Skeletal muscle satellite cell (primary cell): Measurements from ENCODE around the gene NLRC5.
A peak's percentile ranks its signal among the peaks of the same experiment; 100 is the strongest.

ENCODE experiments used
- H3K27me3 ChIP-seq: 2 replicates; pipeline ENCODE4 v1.7.0; 2013; ENCODE audit warnings: low read length; ENCODE audit not compliant: control insufficient read depth, insufficient read depth
- H3K36me3 ChIP-seq: 2 replicates; pipeline ENCODE4 v1.7.0; 2013; ENCODE audit warnings: mild to moderate bottlenecking, control low read depth, low read length; ENCODE audit not compliant: insufficient read depth
- H3K4me1 ChIP-seq: 2 replicates; pipeline ENCODE4 v1.7.0; 2013; ENCODE audit warnings: low read length; ENCODE audit not compliant: control insufficient read depth, insufficient read depth
- H3K4me2 ChIP-seq: 2 replicates; pipeline ENCODE4 v1.7.0; 2013; ENCODE audit warnings: mild to moderate bottlenecking, low read length
- H3K4me3 ChIP-seq: 2 replicates; pipeline ENCODE4 v1.7.0; 2013; ENCODE audit warnings: low read length
- H3K9ac ChIP-seq: 2 replicates; pipeline ENCODE4 v1.7.0; 2013; ENCODE audit warnings: mild to moderate bottlenecking, low read depth, low read length, moderate library complexity
- H3K9me3 ChIP-seq: replicated peaks from 2 replicates; pipeline ENCODE4 v1.7.0; 2013; ENCODE audit warnings: mild to moderate bottlenecking, control low read depth, low read length

NLRC5 gene

GRCh38 chr16:57032346-57032745 is 43.0 kb downstream of the NLRC5 start:
- no peak overlapping the region for H3K4me3 ChIP-seq
- H3K9ac ChIP-seq, result no peak overlapping the region
- H3K4me2 ChIP-seq, result no peak overlapping the region
- peaks cover 20% of the 10 kb centered on the region for H3K4me1 ChIP-seq
- H3K9me3 ChIP-seq, result no peaks in the 10 kb centered on the region
- H3K36me3 ChIP-seq, result peaks cover 9% of the 10 kb centered on the region
- no peaks in the 10 kb centered on the region for H3K27me3 ChIP-seq

- Histone ChIP-seq H3K36me3 (peaks cover 9% of the 10 kb centered on the region), H3K4me2 (no peak overlapping the region), H3K4me3 (no peak overlapping the region), H3K9ac (no peak overlapping the region), H3K27me3 (no peaks in the 10 kb centered on the region), H3K9me3 (no peaks in the 10 kb centered on the region), H3K4me1 (peaks cover 25% of the 10 kb centered on the region)
Observed at GRCh38 chr16:57032931-57033330, 43.6 kb downstream of the NLRC5 start.

- H3K9ac ChIP-seq, result no peak overlapping the region
- no peak overlapping the region for H3K4me2 ChIP-seq
- H3K4me3 ChIP-seq, result no peak overlapping the region
- peaks cover 22% of the 10 kb centered on the region for H3K36me3 ChIP-seq
- H3K27me3 ChIP-seq, result no peaks in the 10 kb centered on the region
- H3K9me3 ChIP-seq, result no peaks in the 10 kb centered on the region
- peaks cover 31% of the 10 kb centered on the region for H3K4me1 ChIP-seq
Observed at GRCh38 chr16:57036315-57036714, 47.0 kb downstream of the NLRC5 start.

GRCh38 chr16:57036945-57037344 is 47.6 kb downstream of the NLRC5 start:
- no peak overlapping the region for H3K4me3 ChIP-seq
- H3K9me3 ChIP-seq, result no peaks in the 10 kb centered on the region
- no peak overlapping the region for H3K4me2 ChIP-seq
- no peak overlapping the region for H3K9ac ChIP-seq
- peaks cover 31% of the 10 kb centered on the region for H3K4me1 ChIP-seq
- no peaks in the 10 kb centered on the region for H3K27me3 ChIP-seq
- H3K36me3 ChIP-seq, result peaks cover 23% of the 10 kb centered on the region

- Histone ChIP-seq H3K4me2 (no peak overlapping the region), H3K36me3 (peaks cover 23% of the 10 kb centered on the region), H3K9me3 (no peaks in the 10 kb centered on the region), H3K27me3 (no peaks in the 10 kb centered on the region), H3K4me3 (no peak overlapping the region), H3K9ac (no peak overlapping the region), H3K4me1 (peaks cover 31% of the 10 kb centered on the region)
Observed at GRCh38 chr16:57038166-57038565, 48.8 kb downstream of the NLRC5 start.

GRCh38 chr16:57039148-57039812 is 49.9 kb downstream of the NLRC5 start:
- Histone ChIP-seq H3K27me3 (no peaks in the 10 kb centered on the region), H3K4me1 (peaks cover 31% of the 10 kb centered on the region), H3K4me3 (no peak overlapping the region), H3K36me3 (peaks cover 29% of the 10 kb centered on the region), H3K4me2 (no peak overlapping the region), H3K9me3 (no peaks in the 10 kb centered on the region), H3K9ac (no peak overlapping the region)

- H3K27me3 ChIP-seq, result no peaks in the 10 kb centered on the region
- peaks cover 20% of the 10 kb centered on the region for H3K36me3 ChIP-seq
- no peaks in the 10 kb centered on the region for H3K9me3 ChIP-seq
- no peak overlapping the region for H3K9ac ChIP-seq
- H3K4me2 ChIP-seq, result no peak overlapping the region
- no peak overlapping the region for H3K4me3 ChIP-seq
- H3K4me1 ChIP-seq, result peaks cover 38% of the 10 kb centered on the region
Observed at GRCh38 chr16:57041182-57042156, 52.1 kb downstream of the NLRC5 start.

- H3K9me3 ChIP-seq, result no peaks in the 10 kb centered on the region
- no peak overlapping the region for H3K9ac ChIP-seq
- no peaks in the 10 kb centered on the region for H3K27me3 ChIP-seq
- no peak overlapping the region for H3K4me3 ChIP-seq
- peaks cover 20% of the 10 kb centered on the region for H3K36me3 ChIP-seq
- H3K4me2 ChIP-seq, result no peak overlapping the region
- peaks cover 31% of the 10 kb centered on the region for H3K4me1 ChIP-seq
Observed at GRCh38 chr16:57042157-57043111, 53.1 kb downstream of the NLRC5 start.

- Histone ChIP-seq H3K27me3 (no peaks in the 10 kb centered on the region), H3K4me3 (no peak overlapping the region), H3K36me3 (peaks cover 20% of the 10 kb centered on the region), H3K9me3 (no peaks in the 10 kb centered on the region), H3K9ac (no peak overlapping the region), H3K4me1 (peaks cover 23% of the 10 kb centered on the region), H3K4me2 (no peak overlapping the region)
Observed at GRCh38 chr16:57043248-57043647, 53.9 kb downstream of the NLRC5 start.

GRCh38 chr16:57044931-57045693 is 55.8 kb downstream of the NLRC5 start:
- Histone ChIP-seq H3K4me2 (peak overlapping the region; percentile 71), H3K4me1 (peaks cover 7% of the 10 kb centered on the region), H3K36me3 (peaks cover 23% of the 10 kb centered on the region), H3K27me3 (no peaks in the 10 kb centered on the region), H3K4me3 (no peak overlapping the region), H3K9me3 (no peaks in the 10 kb centered on the region), H3K9ac (no peak overlapping the region)
